CD1c-positive myeloid dendritic cell (primary cell): ENCODE measurements around the gene MDM2.

ENCODE experiments used
- DNase-seq: peaks from one replicate; pipeline ENCODE4 v3.0.0-alpha.2; 2016; ENCODE audit errors: extremely low spot score

Gene MDM2

GRCh38 chr12:68851592-68852306 lies 43.8 kb downstream of the MDM2 start:
- no peak for DNase-seq

GRCh38 chr12:68853396-68854077 lies 45.6 kb downstream of the MDM2 start:
- no peak for DNase-seq

- no peak for DNase-seq
These were observed 46.1 kb downstream of the MDM2 start for GRCh38 chr12:68854078-68854468.

GRCh38 chr12:68854554-68854953 lies 46.6 kb downstream of the MDM2 start:
- no peak for DNase-seq

- DNase-seq, result no peak
These were observed 47.1 kb downstream of the MDM2 start for GRCh38 chr12:68855111-68855510.

- no peak for DNase-seq
These were observed 47.8 kb downstream of the MDM2 start for GRCh38 chr12:68855771-68856170.

GRCh38 chr12:68856510-68856909 lies 48.5 kb downstream of the MDM2 start:
- no peak for DNase-seq

- DNase-seq, result no peak
These were observed 53.9 kb downstream of the MDM2 start for GRCh38 chr12:68861890-68862289.

- no peak for DNase-seq
These were observed 55.3 kb downstream of the MDM2 start for GRCh38 chr12:68863109-68863770.

GRCh38 chr12:68863886-68864454 lies 56.0 kb downstream of the MDM2 start:
- DNase-seq, result peak; percentile 61

GRCh38 chr12:68864604-68865003 lies 56.6 kb downstream of the MDM2 start:
- no peak for DNase-seq

GRCh38 chr12:68865399-68866164 lies 57.6 kb downstream of the MDM2 start:
- no peak for DNase-seq

- no peak for DNase-seq
These were observed 59.0 kb downstream of the MDM2 start for GRCh38 chr12:68866950-68867349.

GRCh38 chr12:68867606-68868005 lies 59.6 kb downstream of the MDM2 start:
- no peak for DNase-seq

GRCh38 chr12:68868043-68868790 lies 60.2 kb downstream of the MDM2 start:
- DNase-seq, result no peak

- no peak for DNase-seq
These were observed 62.0 kb downstream of the MDM2 start for GRCh38 chr12:68870011-68870410.

- no peak for DNase-seq
These were observed 62.5 kb downstream of the MDM2 start for GRCh38 chr12:68870443-68870842.

GRCh38 chr12:68871396-68871795 lies 63.4 kb downstream of the MDM2 start:
- DNase-seq, result no peak

- DNase-seq, result peak; percentile 36
These were observed 63.9 kb downstream of the MDM2 start for GRCh38 chr12:68871921-68872320.

GRCh38 chr12:68873316-68873715 lies 65.3 kb downstream of the MDM2 start:
- no peak for DNase-seq

GRCh38 chr12:68876461-68876860 lies 68.5 kb downstream of the MDM2 start:
- no peak for DNase-seq
